HepG2 (cell line): Measurements from ENCODE around the gene CCDC106.

Experiments used
- CBX2 ChIP-seq, 2 experiments: fragments of 200-600 bp in 1 of 2; sonication (generic); formaldehyde crosslinking in 1 of 2; IDR thresholded peaks; 2 replicates each; pipeline versions ENCODE4 v1.7.0 to v1.8.1; 2018 to 2022; ENCODE audit warnings: low read depth in 2 of 2, low read length in 1 of 2, mild to moderate bottlenecking in 1 of 2, missing genetic modification reagents in 1 of 2
- FOXM1 ChIP-seq: sonication (generic); formaldehyde crosslinking; IDR thresholded peaks from 2 replicates; pipeline ENCODE4 v1.5.0; 2020; ENCODE audit warnings: missing genetic modification reagents
- RCOR2 ChIP-seq: IDR thresholded peaks from 2 replicates; pipeline ENCODE4 v1.6.1; 2016; ENCODE audit warnings: missing biosample characterization, missing genetic modification reagents
- ZNF260 ChIP-seq: sonication (generic); formaldehyde crosslinking; IDR thresholded peaks from 2 replicates; pipeline ENCODE4 v1.4.0; 2020; ENCODE audit warnings: missing genetic modification reagents, low read depth, mild to moderate bottlenecking, borderline replicate concordance
- TF ChIP-seq, protein P1 (sequence below), 2 experiments: fragments of 450-650 bp in 1 of 2; sonication (generic) in 1 of 2; formaldehyde crosslinking in 1 of 2; IDR thresholded peaks; 2 replicates each; pipeline versions ENCODE4 v1.6.1 to v1.8.0; 2016 to 2022; ENCODE audit warnings: antibody characterized with exemption in 1 of 2, mild to moderate bottlenecking in 1 of 2, missing genetic modification reagents in 1 of 2
- TF ChIP-seq, protein P2 (sequence below): sonication (generic); formaldehyde crosslinking; IDR thresholded peaks from 2 replicates; pipeline ENCODE4 v1.5.1; 2020; ENCODE audit warnings: mild to moderate bottlenecking, missing genetic modification reagents, moderate library complexity
- TF ChIP-seq, protein P3 (sequence below): sonication (generic); formaldehyde crosslinking; IDR thresholded peaks from 2 replicates; pipeline ENCODE4 v1.5.0; 2020; ENCODE audit warnings: mild to moderate bottlenecking, missing genetic modification reagents, moderate library complexity
- TF ChIP-seq, protein P4 (sequence below): sonication (generic); formaldehyde crosslinking; IDR thresholded peaks from 2 replicates; pipeline ENCODE4 v1.8.0; 2022; ENCODE audit warnings: missing genetic modification reagents, low read depth, mild to moderate bottlenecking, borderline replicate concordance

DNA sequence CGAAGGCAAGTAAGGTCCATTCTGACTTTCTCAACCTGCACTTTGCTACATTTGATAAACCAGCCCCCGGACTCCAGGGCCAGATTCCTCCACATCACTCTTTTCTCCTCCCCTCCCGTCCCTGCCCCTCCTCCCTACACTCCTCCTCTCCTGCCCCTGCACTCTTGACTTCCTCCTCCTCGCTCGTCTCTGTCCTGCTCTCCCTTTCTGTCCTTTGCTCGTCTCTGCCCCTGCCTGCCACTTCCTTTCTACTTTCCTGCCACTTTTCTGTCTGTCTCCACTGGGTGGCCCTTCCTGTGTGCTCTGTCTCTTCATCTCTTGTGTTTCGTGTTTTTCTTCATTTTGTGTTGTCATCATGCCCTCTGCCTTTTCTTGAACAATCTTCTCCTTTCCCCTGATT is 13.8 kb downstream of the CCDC106 start:
- TF ChIP-seq, protein P1, sequence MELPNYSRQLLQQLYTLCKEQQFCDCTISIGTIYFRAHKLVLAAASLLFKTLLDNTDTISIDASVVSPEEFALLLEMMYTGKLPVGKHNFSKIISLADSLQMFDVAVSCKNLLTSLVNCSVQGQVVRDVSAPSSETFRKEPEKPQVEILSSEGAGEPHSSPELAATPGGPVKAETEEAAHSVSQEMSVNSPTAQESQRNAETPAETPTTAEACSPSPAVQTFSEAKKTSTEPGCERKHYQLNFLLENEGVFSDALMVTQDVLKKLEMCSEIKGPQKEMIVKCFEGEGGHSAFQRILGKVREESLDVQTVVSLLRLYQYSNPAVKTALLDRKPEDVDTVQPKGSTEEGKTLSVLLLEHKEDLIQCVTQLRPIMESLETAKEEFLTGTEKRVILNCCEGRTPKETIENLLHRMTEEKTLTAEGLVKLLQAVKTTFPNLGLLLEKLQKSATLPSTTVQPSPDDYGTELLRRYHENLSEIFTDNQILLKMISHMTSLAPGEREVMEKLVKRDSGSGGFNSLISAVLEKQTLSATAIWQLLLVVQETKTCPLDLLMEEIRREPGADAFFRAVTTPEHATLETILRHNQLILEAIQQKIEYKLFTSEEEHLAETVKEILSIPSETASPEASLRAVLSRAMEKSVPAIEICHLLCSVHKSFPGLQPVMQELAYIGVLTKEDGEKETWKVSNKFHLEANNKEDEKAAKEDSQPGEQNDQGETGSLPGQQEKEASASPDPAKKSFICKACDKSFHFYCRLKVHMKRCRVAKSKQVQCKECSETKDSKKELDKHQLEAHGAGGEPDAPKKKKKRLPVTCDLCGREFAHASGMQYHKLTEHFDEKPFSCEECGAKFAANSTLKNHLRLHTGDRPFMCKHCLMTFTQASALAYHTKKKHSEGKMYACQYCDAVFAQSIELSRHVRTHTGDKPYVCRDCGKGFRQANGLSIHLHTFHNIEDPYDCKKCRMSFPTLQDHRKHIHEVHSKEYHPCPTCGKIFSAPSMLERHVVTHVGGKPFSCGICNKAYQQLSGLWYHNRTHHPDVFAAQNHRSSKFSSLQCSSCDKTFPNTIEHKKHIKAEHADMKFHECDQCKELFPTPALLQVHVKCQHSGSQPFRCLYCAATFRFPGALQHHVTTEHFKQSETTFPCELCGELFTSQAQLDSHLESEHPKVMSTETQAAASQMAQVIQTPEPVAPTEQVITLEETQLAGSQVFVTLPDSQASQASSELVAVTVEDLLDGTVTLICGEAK (IDR thresholded peaks at IDR 0.05) = no peak
- TF ChIP-seq, protein P1 (CRISPR knock-in tag; IDR thresholded peaks at IDR 0.05) = no peak
- TF ChIP-seq RCOR2 (CRISPR knock-in tag) = no peak
- TF ChIP-seq, protein P2, sequence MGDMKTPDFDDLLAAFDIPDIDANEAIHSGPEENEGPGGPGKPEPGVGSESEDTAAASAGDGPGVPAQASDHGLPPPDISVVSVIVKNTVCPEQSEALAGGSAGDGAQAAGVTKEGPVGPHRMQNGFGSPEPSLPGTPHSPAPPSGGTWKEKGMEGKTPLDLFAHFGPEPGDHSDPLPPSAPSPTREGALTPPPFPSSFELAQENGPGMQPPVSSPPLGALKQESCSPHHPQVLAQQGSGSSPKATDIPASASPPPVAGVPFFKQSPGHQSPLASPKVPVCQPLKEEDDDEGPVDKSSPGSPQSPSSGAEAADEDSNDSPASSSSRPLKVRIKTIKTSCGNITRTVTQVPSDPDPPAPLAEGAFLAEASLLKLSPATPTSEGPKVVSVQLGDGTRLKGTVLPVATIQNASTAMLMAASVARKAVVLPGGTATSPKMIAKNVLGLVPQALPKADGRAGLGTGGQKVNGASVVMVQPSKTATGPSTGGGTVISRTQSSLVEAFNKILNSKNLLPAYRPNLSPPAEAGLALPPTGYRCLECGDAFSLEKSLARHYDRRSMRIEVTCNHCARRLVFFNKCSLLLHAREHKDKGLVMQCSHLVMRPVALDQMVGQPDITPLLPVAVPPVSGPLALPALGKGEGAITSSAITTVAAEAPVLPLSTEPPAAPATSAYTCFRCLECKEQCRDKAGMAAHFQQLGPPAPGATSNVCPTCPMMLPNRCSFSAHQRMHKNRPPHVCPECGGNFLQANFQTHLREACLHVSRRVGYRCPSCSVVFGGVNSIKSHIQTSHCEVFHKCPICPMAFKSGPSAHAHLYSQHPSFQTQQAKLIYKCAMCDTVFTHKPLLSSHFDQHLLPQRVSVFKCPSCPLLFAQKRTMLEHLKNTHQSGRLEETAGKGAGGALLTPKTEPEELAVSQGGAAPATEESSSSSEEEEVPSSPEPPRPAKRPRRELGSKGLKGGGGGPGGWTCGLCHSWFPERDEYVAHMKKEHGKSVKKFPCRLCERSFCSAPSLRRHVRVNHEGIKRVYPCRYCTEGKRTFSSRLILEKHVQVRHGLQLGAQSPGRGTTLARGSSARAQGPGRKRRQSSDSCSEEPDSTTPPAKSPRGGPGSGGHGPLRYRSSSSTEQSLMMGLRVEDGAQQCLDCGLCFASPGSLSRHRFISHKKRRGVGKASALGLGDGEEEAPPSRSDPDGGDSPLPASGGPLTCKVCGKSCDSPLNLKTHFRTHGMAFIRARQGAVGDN (CRISPR knock-in tag) = no peak
- no peak for TF ChIP-seq ZNF260 (CRISPR knock-in tag)
- TF ChIP-seq, protein P3, sequence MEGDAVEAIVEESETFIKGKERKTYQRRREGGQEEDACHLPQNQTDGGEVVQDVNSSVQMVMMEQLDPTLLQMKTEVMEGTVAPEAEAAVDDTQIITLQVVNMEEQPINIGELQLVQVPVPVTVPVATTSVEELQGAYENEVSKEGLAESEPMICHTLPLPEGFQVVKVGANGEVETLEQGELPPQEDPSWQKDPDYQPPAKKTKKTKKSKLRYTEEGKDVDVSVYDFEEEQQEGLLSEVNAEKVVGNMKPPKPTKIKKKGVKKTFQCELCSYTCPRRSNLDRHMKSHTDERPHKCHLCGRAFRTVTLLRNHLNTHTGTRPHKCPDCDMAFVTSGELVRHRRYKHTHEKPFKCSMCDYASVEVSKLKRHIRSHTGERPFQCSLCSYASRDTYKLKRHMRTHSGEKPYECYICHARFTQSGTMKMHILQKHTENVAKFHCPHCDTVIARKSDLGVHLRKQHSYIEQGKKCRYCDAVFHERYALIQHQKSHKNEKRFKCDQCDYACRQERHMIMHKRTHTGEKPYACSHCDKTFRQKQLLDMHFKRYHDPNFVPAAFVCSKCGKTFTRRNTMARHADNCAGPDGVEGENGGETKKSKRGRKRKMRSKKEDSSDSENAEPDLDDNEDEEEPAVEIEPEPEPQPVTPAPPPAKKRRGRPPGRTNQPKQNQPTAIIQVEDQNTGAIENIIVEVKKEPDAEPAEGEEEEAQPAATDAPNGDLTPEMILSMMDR (CRISPR knock-in tag) = no peak
- no peak for TF ChIP-seq FOXM1 (CRISPR knock-in tag)
- no peak for TF ChIP-seq CBX2 (IDR thresholded peaks at IDR 0.05; ENCODE audit: low read depth, low read length)
- no peak for TF ChIP-seq CBX2 (CRISPR knock-in tag; IDR thresholded peaks at IDR 0.05; ENCODE audit: low read depth)
- TF ChIP-seq, protein P4, sequence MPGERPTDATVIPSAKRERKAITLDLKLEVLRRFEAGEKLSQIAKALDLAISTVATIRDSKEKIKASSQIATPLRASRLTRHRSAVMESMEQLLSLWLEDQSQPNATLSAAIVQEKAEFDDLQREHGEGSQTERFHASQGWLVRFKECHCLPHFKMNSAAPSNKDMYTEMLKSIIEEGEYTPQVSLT (CRISPR knock-in tag) = no peak
